ENCODE data around the gene ST3GAL3. TPM values are rescaled to one million over a fixed set of nuclear protein-coding genes. Genes with fewer than 3 reads are reported as not detected.

Gene ST3GAL3
- total RNA-seq, 1 donor from 2014 or later: 29.3 TPM

- DNase-seq (ENCODE audit: extremely low read depth, low read depth, low spot score): no peak
These were observed 76.4 kb downstream of the ST3GAL3 start for GRCh38 chr1:43783671-43784205.

DNA sequence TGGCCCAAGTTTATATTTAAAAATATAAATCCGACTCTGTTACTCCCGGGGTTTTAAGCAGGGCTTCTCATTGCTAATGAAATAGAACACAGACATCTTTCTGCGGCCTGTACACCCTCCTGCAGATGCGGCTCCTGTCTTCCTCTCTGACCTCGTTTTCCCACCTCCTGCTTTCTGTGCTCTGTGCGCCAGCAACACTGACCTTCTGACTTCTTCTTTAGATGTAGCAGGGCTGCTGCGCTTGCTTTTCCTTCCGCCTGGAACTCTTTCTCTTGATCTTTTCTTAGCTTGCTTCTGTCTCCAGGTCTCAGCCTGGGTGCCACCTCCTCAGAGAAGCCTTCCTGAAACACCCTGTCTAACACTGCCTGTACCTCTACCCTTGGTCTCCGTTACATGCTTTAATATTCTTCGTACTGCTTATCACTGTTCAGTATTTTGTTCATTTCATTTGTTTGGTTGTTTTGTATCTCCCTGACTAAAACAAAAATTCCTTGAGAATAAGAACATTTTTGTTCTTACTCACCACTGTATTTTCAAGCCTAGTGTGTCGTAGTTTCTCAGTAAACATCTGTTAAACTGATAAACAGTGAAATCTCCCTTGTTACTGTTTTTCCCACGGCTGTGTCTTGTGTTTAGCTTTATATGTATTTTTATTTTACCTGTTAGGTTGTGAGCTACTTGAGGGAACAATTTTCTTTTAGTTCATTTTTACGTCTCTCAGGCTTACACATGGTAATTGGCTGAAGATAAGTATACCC is 79.0 kb downstream of the ST3GAL3 start:
- no peak for DNase-seq (ENCODE audit: extremely low read depth, low read depth, low spot score)

DNA sequence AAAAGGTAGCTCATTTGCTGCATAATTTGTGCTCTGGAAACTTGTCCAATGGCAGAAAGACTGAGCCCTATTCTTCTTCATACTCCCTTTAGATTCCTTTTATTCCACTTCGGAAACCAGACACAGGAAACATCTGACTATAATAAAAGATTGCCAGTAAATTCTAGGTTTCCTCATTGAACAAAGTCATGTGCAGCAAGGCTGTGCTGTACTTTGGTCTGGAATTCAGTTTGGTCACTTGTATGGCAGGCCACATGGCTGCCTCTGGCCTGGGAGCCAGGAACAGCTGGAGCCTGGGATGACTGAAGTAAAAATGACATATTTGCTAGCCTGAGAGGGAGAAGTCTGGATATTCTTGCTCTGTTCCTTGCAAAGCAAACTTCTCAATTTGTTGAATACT is 79.6 kb downstream of the ST3GAL3 start:
- DNase-seq (ENCODE audit: extremely low read depth, low read depth, low spot score): no peak

GRCh38 chr1:43789604-43790550 is 82.5 kb downstream of the ST3GAL3 start:
- DNase-seq (ENCODE audit: extremely low read depth, low read depth, low spot score): no peak

DNA sequence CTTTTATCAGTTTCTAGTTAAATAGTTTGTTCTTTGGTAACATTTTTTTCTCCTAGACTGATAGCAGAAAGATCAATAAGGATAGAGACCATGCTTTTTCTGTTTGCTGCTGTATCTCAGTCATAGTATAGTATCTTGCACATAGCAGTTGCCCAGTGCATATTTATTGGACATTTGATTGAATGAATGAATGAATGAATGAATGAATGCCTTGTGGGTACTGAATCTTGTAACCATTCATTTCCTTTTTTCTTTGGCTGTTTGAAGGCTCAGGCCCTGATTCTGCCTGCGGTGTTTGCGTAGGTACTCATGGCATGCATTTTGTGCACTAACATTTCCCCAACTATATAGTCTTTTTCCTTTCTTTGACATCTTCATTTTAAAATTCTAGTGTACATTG is 83.9 kb downstream of the ST3GAL3 start:
- no peak for DNase-seq (ENCODE audit: extremely low read depth, low read depth, low spot score)

- no peak for DNase-seq (ENCODE audit: extremely low read depth, low read depth, low spot score)
These were observed 88.8 kb downstream of the ST3GAL3 start for GRCh38 chr1:43796111-43796581.

GRCh38 chr1:43797891-43798290 is 90.6 kb downstream of the ST3GAL3 start:
- no peak for DNase-seq (ENCODE audit: extremely low read depth, low read depth, low spot score)

- DNase-seq (ENCODE audit: extremely low read depth, low read depth, low spot score): no peak
These were observed 92.6 kb downstream of the ST3GAL3 start for GRCh38 chr1:43799656-43800635.

DNA sequence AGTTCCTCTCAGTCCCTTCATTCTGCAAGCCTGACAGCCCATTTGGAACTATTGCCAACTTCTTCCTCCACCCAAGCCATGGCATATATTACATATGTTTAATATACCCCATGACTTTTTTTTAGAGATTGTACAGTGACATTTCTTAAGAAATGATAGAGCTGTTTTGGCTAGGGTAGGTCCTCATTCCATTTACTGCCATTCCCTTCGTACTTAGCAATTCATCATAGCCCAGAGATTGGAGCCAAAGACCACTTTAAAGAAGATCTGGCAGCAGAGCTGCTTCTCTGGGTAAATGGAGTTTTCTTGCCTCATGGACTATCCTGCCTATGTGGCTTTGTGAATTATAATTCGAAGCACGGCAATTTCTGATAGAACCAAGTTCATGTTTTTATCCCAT is 93.4 kb downstream of the ST3GAL3 start:
- no peak for DNase-seq (ENCODE audit: extremely low read depth, low read depth, low spot score)

DNA sequence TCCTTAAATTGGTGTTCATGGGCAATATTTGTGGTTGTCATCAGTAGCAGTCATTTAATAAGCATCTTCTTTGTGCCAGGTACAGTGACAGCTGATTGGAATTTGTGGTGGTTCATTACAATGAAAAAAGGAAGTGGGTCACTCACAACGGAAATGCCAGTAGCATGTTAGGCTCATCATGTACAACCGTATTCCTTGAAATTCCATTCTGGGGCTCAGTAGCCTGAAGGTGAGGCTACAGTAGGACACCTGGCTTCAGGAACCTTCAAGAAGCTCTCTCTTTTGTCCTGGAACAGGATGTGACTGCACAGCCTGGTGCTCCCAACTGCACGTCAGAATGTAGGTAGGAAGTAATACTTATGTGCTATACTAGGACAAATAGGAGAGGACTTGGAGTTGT is 93.9 kb downstream of the ST3GAL3 start:
- DNase-seq (ENCODE audit: extremely low read depth, low read depth, low spot score): no peak

- no peak for DNase-seq (ENCODE audit: extremely low read depth, low read depth, low spot score)
These were observed 95.1 kb downstream of the ST3GAL3 start for GRCh38 chr1:43802356-43802980.

DNA sequence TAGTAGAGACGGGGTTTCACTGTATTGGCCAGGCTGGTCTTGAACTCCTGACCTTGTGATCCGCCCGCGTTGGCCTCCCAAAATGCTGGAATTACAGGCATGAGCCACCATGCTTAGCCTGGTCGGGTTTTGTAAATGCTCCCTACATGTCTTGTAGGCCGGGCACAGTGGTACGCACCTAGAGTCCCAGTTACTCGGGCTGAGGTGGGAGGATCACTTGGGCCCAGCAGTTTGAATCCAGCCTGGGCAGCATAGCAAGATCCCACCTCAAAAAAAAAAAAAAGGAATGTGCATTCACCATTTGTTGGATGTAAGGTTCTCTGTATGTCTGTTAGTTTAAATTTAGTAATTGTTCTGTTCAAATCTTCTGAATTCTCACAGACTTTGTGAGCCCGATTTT is 95.8 kb downstream of the ST3GAL3 start:
- DNase-seq (ENCODE audit: extremely low read depth, low read depth, low spot score): no peak

DNA sequence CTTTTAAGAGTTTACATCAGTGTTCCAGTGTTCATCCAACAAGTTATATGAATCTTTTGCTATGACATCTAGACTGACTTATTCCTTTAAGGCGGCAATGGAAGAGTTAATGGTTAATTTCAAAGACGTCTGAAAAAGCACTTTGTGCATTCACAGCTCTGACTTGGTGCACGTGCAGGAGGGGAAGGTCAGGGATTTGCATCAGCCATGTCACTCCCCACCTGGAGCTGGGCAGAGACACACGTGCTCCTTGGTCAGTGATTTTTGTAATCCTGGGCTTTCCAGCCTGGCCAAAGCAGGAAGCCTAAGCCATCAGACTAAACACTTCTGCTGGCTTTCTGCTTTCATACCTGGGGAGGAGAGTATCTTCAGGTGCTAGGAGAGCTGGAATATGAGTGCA is 96.3 kb downstream of the ST3GAL3 start:
- DNase-seq (ENCODE audit: extremely low read depth, low read depth, low spot score): no peak

DNA sequence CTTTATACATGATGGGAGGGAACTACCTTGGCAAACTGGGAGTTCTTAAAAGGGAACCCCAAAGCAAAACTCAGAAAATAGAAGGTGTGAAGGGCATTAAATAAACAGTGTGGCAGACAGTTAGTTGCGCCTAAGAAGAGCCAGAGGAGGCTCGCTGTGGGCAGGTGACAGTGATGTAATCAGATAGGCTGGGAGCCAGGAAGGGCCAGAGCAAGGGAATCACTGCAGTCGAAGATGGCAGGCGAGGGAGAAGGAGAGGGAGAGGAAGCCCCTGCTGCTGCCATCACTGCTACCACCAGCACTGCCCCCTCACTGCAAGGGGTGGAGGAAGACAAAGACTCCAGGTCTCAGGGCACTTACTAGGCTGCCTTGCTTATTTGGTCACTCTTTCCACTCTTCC is 97.2 kb downstream of the ST3GAL3 start:
- DNase-seq (ENCODE audit: extremely low read depth, low read depth, low spot score): no peak

DNA sequence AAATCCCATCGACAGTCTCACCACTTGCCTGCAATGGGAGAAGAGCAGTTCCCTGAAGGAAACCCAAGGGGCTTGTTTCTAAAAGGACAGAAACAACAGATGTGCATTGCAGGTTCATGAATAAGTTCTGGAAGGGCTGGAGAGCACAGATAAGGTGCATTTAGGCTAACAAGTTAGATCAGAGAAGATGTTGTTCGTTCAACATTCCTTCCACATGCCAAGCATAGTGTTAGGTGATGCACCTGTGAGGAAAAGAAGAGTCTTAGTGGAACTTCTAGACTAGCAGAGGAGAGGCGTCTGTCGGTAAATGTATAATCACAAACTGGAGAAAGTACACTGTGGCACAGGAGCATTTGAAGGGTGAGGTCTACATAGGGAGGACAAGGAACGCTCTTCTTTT is 98.0 kb downstream of the ST3GAL3 start:
- DNase-seq (ENCODE audit: extremely low read depth, low read depth, low spot score): no peak

GRCh38 chr1:43806183-43806582 is 98.8 kb downstream of the ST3GAL3 start:
- DNase-seq (ENCODE audit: extremely low read depth, low read depth, low spot score): no peak

DNA sequence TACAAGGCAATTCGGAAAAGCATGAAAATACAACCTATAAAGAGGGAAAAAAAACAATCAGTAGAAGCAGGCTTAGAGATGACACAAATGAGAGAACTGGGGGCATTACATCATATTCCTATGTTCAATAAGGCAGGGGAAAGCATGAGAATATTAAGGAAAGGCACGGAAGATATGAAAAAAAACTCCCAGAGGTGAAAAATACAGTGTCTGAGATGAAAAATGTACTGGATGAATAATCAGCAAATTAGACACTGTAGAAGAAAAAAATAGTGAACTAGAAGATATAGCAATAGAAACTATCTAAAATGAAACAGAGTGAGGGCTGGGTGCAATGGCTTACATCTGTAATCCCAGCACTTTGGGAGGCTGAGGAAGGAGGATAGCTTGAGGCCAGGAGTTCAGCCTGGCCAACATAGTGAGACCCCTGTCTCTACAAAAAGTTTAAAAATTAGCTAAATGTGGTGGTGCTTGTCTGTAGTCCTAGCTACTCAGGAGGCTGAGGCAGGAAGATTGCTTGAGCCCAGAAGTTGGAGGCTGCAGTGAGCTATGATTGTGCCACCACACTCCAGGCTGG is 101.8 kb downstream of the ST3GAL3 start:
- DNase-seq (ENCODE audit: extremely low read depth, low read depth, low spot score): no peak

GRCh38 chr1:43812579-43812978 is 105.2 kb downstream of the ST3GAL3 start:
- DNase-seq (ENCODE audit: extremely low read depth, low read depth, low spot score): no peak

- DNase-seq (ENCODE audit: extremely low read depth, low read depth, low spot score): no peak
These were observed 107.1 kb downstream of the ST3GAL3 start for GRCh38 chr1:43814401-43814800.

Measured in glomerular endothelial cell (primary cell).